Measurements from ENCODE around the gene C19orf12.

- TF ChIP-seq CTCF (IDR thresholded peaks at IDR 0.05; ENCODE audit: low read depth, low read length, poor library complexity, severe bottlenecking): no peak
- no peak for TF ChIP-seq EZH2phosphoT487 (IDR thresholded peaks at IDR 0.05; ENCODE audit: borderline replicate concordance, low read length)
These were observed 45.9 kb upstream of the C19orf12 start for GRCh38 chr19:29760752-29761502.

All from DOHH2 (cell line).